ENCODE data around the gene OTOS.

The OTOS gene

DNA sequence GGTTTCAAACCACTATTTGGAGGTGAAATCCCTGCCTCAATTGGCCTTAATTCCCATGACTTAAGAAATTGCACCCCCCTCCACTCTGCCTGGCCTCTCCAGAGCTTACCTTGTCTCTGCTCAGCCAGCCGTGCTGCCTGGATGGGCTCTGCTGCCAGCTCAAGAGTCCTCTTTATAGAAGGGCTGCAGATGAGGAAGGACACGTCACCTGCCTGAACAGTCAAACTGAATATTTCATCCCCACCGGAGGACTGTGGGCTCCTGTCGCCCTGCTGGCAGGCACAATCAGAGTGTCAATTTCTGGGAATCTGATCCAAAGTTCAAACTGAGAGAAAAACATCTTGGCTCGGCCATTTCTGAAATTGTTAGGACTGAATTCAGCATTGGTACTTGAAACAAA, at the start of gene OTOS:
TSS of gene OTOS (minus strand) at position 148 of the 400 bp plus-strand sequence. CDS start 332 bp downstream, outside the sequence.
- no peak within 1 kb of the TSS for H3K4me3 ChIP-seq (ENCODE audit: low read depth, low read length)

DNA sequence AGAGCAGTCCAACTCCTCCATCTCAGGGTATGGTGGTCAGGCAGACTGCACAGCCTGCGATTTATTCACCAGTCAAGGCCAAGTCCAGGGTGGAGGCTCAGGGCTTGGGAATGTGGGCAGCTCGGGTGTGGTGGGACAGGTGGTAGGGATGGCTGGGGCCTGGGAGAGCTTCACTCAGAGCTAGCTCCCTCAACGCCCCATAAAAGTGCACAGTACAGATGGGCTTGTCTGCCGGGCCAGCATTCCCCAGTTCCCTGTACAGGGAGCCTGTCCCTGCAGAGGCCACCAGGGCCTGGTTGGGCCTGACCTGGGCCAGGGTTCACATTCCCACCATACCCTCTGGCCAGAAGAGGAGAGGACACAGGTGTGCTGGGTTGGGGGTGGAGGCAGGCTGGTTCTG, 49.2 kb upstream of the OTOS start:
- H3K4me3 ChIP-seq (ENCODE audit: low read depth, low read length), result no peak overlapping the region

DNA sequence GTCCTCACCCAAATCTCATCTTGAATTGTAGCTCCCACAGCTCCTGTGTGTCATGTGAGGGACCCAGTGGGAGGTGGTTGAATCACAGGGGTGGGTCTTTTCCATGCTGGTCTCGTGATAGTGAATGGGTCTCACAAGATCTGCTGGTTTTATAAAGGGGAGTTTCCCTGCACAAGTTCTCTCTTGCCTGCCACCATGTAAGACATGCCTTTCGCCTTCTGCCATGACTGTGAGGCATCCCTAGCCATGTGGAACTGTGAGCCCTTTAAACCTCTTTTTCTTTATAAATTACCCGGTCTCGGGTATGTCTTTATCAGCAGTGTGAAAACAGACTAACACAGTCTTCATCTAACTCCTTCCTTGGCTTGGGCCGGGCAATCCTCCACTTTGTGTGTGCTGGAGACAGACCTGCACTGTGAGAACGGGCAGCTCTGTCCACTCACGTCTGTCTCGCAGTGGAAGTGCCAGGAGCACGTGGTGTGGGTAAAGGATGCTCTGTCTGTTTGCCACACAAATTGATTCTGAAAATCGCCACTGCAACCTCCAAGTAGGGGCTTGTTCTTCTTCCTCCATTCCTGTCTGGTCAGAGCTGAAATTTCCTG, 47.6 kb upstream of the OTOS start:
- no peak overlapping the region for H3K4me3 ChIP-seq (ENCODE audit: low read depth, low read length)

DNA sequence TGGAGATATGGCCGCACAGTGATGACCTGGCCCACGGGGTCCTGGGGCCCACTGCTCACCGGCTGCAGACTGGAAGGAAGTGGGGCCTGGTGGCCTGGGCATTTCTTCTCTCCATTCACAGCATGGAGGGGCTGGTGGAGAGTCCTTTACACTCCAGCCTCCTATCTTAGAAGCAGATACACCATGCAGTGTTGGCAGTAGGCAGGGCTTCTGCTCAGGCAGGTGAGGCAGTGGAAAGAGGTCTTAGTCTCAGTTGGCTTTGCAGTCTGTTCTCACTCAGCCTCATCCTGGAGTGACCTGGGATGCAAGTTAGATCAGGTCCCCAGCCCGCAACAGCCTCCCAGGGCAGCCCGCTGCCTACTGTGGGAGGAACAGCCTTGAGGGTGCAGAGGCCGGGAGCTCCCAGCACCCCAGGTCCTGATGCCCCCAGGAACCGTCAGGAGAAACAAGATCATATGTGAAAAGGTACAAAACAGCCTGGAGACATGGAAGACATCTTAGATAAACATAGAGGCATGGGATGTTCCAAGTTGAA, 45.8 kb upstream of the OTOS start:
- H3K4me3 ChIP-seq (ENCODE audit: low read depth, low read length), result no peak overlapping the region

DNA sequence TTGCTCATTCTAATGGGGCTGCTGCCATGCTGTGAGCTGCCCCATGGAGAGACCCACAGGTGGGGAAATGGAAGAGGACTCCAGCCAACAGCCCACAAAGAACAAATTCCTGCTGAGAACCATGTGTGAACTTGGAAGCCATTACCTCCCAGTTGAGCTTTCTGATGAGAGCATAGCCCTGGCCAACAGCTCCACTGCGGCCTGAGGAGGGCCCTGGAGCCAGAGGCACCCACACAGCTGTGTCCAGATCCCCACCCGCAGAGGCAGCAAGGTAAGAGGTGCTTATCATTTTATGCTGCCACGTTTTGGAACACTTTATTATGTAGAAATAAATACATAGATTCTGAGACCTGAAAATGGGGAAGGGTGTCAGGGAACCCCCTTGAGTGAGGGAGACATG, 44.2 kb upstream of the OTOS start:
- H3K4me3 ChIP-seq (ENCODE audit: low read depth, low read length), result no peak overlapping the region

DNA sequence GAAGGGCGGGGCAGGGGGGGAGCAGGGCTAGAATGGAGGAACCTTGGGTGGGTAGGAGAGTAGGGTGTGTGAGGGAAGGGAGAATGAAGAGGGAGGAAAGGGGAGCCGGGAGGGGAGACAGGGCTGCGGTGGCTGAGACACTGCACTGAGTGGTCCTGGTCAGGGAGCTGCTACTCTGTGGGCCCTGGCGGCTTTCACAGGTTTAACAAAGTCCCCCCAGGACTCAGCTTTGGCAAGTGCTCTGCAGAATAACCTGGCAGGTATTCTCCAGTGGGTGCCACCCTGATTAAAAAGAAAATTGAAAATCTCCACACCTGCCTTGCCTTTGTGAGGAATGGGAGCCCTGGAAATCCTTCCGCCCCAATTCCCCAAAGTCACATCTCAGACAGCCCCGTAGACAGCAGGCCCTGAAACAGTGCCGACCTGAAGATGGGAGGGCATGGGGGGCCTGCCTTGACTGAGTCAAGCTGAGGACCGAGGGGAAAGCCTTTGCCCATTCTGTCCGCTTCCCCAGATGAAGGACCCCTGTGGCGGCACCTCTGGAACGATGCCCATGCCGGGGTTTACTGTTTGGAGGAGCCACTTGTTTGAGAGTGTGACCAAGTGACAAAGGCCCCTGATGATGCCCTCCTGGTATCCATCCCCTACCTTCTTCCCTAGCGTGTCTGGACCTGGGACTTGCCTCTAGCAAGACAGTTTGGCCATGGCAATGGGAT, 43.6 kb upstream of the OTOS start:
- H3K4me3 ChIP-seq (ENCODE audit: low read depth, low read length), result no peak overlapping the region

DNA sequence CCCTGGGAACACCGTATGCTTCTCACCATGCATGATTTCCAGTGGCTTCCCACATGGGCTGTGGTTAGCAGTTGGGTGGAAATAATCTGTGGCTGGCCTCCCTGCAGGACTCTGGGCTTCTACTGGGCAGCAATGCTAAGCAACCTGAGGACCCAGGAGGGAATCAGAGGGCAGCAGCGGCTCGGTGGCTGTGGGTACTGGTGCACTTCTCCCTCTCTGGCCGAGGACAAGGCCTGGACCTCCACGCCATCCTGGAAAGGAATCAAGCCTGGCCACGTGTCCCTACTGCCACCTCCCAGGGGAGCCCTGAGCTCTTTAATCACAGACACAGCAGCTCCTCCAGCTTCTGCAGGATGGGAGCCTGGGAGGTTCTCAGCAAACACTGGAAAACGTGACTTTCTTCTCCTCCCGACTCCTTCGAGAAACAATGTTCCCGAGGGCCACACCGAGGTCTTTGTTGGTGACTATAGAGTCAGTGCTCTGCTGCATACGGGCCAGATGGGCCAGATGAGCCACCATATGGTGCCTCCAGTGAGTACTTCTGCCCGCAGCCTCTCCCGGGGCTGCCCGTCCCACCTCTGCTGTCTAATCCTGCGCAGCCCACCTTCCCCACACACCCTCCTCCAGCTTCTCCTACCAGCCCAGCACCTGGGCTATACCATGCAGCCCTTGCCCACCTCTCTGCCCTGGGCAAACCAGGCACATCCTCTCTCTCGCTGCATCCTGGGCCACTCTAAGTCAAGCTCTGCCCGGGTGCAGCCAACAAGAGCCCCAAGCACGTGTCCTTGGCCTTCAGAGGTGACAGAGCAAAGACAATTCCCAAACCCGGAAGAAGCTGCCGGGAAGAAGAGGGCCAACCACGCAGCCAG, 42.8 kb upstream of the OTOS start:
- no peak overlapping the region for H3K4me3 ChIP-seq (ENCODE audit: low read depth, low read length)

DNA sequence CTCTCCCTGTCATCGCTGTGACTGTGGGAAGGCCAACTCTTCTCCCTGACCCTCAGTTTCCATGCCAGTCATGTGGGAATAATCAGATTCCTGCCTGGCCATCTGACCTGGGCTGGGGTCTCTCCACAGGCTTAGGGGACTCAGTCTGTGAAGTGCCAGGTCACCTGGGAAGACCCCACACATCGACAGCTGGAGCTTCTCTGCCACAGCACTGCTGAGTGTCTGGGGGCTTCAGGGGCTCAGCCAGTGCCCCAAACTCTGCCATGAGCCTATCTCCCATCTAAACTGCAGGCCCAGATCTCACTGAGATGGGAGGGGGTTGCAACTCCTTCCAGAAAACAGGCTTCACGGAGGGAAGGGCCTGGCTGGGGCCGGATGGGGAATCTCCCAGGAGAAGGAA, 42.0 kb upstream of the OTOS start:
- H3K4me3 ChIP-seq (ENCODE audit: low read depth, low read length), result no peak overlapping the region

DNA sequence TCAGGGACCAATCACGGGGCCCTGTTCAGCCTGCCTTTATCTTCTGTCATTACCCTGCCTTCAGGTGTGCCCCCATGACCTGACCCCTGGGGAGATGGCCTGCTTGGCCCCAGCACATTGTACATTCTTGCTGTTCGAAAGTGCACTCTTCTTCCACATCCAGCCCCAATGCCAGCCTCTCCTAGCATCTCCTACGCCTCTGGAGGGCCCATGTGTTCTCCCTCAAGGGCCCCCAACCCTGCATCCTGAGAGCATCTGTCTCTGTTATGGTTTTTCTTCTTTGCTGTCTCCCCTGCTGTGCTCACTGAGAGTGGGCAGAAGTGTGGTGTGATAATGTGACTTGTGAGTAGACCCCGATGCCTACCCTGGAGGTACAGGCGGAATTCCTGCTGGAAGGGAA, 41.5 kb upstream of the OTOS start:
- H3K4me3 ChIP-seq (ENCODE audit: low read depth, low read length), result no peak overlapping the region

DNA sequence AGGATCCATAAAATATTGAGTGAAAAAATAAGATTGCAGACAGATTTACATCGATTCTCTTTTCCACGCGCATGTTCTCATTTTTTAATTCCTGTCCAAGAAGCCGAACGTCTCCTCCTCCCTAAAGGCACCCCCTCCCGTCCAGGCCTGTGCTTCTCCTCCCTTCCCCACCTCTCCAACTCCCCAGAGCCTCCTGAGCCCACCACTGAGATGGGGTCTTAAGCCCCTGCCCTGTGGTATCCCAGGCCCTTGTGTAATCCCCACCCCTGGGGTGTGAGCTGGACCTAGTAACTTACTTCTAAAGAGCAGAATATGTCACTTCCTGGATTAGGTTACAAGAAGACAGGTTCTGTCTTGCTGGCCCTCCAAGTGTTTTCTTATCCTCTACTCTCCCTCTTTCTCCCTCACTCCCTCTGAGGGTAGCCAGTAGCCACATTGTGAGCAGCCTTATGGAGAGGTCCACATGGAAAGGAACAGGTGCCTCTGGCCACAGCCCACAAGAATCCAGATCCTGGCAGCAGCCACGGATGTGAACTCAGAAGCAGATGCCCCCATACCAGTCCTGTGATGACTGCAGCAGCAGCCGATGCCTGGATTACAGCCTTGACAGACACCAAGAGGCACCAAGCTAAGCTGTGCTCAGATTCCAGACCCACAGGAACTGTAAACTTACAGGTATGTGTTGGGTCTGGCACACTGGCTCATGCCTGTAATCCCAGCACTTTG, 39.6 kb upstream of the OTOS start:
- no peak overlapping the region for H3K4me3 ChIP-seq (ENCODE audit: low read depth, low read length)

DNA sequence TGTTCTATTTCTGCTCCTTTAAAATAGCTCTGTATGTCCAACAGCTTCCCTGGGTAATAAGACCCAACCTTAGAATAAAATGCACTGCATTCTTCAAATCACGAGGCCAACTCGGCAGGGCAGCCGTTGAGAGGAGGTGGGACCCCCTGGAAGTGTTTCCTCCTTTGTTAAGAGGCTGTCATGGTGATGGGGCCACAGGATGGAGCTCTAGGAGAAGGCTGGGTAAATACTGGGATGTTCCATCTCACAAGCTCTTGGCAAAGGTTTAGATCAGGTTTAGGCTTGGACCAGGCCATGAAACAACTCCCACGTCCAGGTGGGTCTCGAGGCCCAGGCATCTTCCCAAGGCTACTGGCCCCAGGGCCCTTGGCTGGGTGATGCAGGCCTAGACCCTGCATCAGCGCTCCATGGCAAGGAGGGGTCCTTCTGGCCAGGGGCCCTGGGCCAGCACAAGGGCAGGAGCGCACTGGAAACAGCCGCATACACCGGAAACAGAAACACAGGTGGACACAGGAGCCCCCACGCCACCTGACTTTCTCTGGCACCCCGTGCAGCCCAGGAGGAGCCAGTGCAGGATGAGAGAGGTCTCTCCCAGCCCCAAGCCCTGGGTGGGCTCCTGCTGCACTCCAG, 38.8 kb upstream of the OTOS start:
- no peak overlapping the region for H3K4me3 ChIP-seq (ENCODE audit: low read depth, low read length)

DNA sequence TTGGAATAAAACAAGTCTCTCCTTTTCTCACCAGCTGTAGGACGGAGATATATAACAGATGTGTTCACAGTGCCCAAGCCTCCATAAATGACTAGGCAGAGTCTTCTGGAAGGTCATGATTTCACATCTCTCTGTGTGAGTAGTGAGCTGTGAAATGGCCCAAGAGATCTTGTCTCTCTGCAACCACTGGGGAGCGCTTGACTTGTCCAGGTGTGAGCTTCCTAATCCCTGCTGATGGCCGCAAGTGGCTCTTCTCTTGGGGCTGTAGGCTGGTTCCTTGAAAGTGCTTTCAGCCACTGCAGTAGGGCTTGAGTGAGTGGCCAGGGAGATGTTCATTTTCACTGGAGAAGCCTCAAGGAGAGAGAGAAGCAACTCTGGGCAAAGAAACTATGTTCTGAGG, 38.1 kb upstream of the OTOS start:
- no peak overlapping the region for H3K4me3 ChIP-seq (ENCODE audit: low read depth, low read length)

DNA sequence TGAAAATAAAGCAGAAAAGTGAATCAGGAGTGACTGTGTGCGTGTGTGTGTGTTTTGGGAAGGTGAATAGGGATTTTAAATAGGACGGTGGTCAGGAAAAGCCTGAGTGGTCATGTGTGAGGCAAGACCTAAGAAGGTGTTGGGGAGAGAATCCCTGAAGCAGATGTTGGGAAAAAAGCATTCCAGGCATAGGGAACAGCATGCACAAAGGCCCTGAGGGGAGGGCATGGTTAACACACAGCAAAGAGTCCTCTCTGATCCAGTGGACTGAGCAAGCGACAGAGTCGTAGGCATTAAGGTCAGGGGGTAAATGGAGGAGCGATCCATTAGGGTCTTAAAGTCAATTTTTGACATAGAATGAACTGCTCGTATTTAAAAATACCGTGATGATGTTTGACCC, 34.0 kb upstream of the OTOS start:
- H3K4me3 ChIP-seq (ENCODE audit: low read depth, low read length), result no peak overlapping the region

DNA sequence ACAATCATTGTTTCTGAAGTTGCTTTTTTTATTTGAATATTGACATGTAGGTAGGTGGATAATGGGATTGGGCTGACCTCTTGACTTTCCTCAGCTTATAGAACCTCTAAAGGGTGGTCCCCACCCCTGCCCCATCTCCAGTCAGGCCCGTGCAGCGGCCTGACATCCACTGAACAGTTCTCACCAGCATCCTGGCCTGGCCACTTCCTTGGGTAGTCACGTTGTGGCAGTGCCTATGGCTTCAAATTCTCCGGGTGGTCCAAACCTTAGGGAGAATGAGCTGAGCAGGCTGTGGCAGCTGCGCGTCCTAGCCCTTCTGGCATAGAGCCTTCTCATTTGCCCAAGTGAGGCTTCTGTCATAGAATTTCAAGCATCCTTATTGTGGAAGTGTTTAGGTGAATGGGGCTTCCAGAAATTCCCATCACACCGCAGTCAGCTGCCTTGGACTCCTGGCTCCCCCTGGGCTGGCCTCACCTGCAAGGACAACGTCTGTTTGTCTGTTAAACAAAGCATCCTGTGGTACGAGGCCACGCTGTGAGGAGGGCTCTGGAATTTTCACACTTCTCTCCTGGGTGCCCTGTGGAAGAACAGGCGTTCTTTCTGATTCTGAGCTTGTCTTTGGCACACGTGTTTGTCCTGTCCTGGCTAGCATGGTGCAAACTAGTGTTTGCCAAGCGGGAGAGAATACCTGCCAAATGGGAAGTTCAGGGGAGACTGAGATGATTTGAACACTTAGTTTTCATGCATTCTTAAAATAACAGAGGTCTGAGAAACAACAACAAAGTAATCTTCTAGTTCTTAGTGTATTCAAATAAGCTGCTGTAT, 31.8 kb upstream of the OTOS start:
- H3K4me3 ChIP-seq (ENCODE audit: low read depth, low read length), result no peak overlapping the region

DNA sequence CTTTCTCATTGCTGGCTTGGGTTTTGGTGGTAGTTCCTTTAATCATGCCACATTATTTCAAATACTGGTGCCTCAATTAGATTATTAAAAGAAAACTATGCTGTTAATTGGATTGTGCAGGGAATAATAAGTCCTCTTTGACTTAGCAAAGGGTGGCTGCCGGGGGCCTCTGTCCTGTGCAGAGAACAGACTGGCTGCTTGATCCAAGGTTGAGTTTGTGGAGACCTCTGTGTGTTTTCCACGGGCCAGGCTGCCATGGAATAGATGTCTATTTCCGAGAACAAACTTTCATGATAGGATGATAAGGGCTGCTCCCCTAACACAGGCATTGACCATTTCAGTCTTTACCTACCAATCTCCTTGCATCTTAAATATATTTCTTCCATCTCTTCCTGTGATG, 30.4 kb upstream of the OTOS start:
- no peak overlapping the region for H3K4me3 ChIP-seq (ENCODE audit: low read depth, low read length)

DNA sequence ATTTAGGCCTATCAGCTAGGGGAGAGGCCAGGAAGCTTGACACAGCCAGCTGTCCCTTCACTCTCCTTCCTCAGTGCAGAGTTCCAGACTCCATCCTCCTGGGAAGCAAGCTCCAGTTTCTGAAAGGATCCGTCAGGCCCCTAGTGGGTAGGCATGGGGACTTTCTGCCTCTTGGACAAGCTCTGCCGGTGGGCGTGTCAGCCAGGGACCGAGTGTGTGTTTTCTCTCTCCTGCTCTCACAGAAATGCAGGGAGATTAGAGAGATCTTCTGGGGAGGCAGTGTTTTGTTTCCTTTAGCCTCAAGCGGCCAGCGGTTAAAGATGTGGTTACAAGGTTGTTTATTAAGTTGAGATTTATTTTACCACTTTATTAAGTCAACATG, 29.9 kb upstream of the OTOS start:
- H3K4me3 ChIP-seq (ENCODE audit: low read depth, low read length), result no peak overlapping the region

DNA sequence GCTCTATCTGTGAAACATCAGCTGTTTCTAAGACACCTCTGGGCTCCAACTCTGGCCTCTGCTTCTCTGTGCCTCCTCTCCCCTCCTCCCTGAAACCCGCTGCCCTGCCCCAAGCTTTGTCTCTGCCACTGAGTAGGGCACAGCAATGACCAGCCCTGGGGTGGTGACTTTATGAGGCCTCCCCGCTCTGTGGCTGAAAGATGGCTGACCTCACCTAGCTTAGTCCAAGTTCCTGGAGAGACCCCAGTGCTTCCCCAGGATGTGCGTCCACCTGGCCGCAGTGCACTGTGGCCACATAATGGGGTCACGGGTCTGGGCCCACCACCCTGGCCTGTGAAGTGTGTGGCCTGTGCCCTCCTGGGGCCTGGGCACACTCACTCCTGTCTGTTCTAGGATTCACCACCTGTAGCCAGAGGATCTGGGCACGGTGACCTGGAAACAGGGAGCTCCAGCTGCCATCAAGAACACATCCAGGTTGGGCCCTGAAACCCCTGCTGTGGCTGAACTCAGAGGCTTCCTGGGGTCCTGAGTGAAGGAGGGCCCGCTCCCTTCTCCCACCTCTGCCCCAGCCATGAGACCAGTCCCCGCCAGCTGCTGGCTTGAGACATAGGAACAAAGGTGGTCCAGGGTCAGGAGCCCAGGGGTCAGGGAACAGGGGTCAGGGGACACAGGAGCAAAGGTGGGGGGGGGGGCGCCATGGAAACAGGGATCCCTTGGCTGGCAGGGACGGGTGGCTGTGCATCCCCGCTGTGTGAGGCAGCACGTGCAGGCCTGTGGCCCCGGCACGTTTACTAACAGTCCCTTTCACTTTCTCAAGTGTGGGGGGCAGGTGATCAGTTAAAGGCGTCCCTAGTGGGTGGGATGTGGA, 29.3 kb upstream of the OTOS start:
- H3K4me3 ChIP-seq (ENCODE audit: low read depth, low read length), result no peak overlapping the region

DNA sequence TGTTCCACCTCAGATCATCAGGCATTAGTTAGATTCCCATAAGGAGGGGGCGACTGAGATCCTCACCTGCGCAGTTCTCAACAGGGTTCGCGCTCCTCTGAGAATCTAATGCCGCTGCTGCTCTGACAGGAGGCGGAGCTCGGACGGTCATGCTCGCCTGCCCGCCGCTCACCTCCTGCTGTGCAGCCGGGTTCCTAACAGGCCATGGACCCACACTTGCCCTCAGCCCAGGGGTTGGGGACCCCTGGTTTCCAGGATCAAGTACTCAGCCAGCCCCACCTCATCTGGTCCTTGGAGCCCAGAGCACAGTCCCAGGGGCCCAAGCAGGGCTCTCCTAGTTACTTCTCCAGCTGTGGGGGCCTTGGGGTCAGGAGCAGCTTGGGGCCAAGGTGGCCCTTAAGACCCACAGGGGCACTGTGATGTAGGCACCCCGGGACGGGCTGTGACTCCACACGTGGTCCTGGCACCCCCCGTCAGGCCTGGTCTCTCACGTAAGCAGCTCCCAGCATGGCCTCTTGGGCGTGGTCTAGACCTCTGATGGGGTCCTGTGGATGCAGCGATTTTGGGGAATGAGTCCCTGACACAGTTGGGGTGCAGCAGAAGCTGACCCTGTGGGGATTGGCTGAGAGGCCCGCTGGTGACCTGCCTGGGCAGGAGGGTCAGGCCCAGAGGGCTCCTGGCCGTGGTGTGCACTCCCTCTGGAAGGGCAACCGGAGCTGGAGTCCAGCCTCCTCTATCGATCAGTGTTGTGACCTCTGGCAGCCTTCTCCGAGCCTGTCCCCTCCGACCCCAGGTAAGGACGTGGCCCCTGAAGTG, 28.3 kb upstream of the OTOS start:
- no peak overlapping the region for H3K4me3 ChIP-seq (ENCODE audit: low read depth, low read length)

Data from iPS-11a (cell line).